Non-pigmented ciliary epithelial cell (primary cell): ENCODE data around the gene OR4D10.
A peak's percentile ranks its signal among the peaks of the same experiment; 100 is the strongest.
"Not testable (repeated sequence)": the region's sequence is repeated elsewhere in the genome, so short reads cannot be mapped to it uniquely, and the experiment has no call there.

Source experiments
- DNase-seq: peaks from one replicate; pipeline ENCODE4 v3.0.0-alpha.2; 2010; ENCODE audit warnings: low read depth

OR4D10 gene

GRCh38 chr11:59473015-59473414, at the start of gene OR4D10:
OR4D10 (plus strand) TSS chr11:59473315; CDS start chr11:59477430, 4,115 bp downstream.
- no peak for DNase-seq

DNA sequence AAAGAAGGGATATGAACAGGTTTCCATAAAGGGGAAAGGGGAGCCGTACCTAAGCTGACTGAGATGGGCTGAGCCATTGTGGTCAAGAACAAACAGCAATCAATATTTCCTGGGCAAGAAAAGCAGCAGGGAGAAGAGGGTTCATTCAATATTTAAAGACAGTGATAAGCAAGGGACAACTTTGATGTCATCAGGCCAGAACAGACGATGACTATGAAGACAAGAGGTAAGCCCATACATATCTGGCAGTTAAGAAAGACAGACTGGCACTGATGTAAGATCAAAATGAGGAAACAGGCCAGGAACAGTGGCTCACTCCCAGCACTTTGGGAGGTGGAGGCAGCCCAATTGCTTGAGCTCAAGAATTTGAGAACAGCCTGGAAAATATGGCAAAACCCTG, 49.3 kb upstream of the OR4D10 start:
- no peak for DNase-seq

DNA sequence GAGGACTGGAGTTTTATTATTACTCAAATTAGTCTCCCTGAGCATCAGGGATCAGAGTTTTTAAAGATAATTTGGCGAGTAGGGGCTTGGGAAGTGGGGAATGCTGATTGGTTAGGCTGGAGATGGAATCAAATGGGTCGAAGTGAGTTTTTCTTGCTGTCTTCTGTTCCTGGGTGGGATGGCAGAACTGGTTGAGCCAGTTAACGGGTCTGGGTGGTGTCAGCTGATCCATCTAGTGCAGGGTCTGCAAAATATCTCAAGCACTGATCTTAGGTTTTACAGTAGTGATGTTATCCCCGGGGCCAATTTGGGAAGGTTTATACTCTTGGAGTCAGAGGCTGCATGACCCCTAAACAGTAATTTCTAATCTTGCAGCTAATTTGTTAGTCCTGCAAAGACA, 48.0 kb upstream of the OR4D10 start:
- DNase-seq = no peak

GRCh38 chr11:59426361-59427067, 46.6 kb upstream of the OR4D10 start, which contains the start of gene OR5A2:
OR5A2 (minus strand) TSS chr11:59426413; CDS start chr11:59422953, 3,460 bp downstream.
- no peak for DNase-seq

- DNase-seq = no peak
These were observed 46.1 kb upstream of the OR4D10 start for GRCh38 chr11:59427068-59427382.

DNA sequence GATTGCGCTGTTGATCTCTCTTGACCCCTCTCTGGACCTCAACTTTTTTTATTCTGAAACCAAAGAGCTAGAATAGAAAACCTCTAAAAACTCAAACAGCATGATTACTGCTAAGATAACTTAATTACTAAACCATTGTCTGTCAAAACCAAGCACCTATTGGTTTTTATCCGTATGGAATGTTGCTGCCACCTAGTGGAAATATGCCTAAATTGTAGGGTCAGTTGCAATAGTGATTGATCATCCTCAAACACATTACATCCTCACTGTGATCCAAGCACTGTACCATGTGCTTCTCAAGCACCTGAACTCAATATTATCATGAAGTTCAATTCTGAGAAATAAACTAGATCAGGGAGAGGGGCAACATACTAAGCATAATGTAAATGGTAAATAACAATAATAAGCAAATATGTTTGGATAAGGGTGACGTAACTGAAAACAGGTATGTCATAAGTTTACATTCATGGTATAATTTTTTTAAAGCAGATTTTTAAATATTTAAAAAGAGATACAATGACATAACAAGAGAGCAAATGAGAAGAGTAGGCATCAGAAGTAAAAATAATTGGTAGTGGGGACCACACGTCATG, 43.1 kb upstream of the OR4D10 start:
- DNase-seq = peak; percentile 14

DNA sequence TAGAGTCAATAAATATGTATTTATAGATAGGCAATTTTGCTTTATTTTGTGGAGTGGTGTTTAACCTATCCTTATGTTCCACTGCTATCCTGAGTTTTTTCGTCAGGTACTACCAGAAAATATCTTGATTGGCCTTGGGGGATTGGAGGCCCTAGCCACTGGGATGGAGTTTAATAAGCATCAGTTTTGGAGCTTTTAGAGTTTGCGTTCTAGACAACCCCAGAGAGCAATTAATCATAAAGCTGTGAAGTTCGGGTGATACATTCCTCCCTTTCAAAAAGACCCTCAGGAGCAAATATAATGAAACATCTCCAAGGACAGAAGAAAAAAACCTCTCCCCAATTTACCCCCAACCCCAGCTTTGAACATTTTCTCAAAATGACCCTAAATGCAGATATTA, 36.9 kb upstream of the OR4D10 start, which contains the start of gene OR5A1:
OR5A1 (plus strand) TSS at position 301 of the 400 bp plus-strand sequence. CDS start 6,700 bp downstream, outside the sequence.
- DNase-seq = no peak

DNA sequence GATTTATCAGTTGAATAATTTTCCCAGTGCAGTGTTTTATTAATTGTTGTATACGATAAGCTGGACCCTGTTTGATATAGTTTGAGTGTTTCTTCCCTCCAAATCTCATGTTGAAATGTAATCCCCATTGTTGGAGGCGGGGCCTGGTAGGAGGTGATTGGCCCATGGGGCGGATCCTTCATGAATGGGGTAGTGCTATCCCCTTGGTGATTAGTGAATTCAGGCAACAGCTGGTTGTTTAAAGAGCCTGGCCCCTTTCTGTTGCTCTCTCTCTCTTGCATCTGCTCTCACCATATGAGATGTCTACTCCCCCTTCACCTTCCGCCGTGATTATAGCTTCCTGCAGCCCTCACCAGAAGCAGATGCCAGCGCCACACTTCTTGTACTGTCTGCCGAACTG, 35.3 kb upstream of the OR4D10 start:
- no peak for DNase-seq

DNA sequence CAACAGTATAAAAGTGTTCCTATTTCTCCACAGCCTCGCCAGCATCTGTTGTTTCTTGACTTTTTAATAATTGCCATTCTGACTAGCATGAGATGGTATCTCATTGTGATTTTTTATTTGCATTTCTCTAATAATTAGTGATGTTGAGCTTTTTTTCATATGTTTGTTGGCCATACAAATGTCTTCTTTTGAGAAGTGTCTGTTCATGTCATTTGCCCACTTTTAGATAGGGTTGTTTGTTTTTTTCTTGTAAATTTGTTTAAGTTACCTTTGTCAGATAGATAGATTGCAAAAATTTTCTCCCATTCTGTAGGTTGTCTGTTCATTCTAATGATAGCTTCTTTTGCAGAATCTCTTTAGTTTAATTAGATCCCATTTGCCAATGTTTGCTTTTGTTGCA, 27.5 kb upstream of the OR4D10 start:
- DNase-seq = not testable (repeated sequence)

- DNase-seq = no peak
These were observed 24.6 kb upstream of the OR4D10 start for GRCh38 chr11:59448484-59448883.

- DNase-seq = no peak
These were observed 16.5 kb upstream of the OR4D10 start, which contains the start of gene OR4D6 for GRCh38 chr11:59456661-59457060. OR4D6 (plus strand) TSS chr11:59456961; CDS start chr11:59456961, 0 bp downstream.

DNA sequence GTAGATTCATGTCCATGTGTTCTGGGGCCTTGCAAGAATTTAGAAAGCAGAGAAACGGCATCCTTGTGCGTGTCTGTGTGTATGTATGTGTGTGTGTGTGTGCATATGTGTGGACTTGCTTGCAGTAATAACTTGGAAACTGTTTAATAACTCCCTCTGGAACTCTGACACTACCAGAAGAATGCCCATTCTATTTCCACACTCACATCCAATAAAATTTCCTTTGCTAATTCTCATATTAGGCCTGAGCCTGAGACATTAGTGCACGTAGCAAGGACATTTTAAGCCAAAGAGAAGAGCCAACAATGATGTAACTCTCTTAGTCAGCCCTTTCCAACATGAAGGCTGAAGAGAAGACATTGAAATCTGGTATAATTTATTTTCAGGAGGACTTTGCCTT, 13.2 kb upstream of the OR4D10 start:
- DNase-seq = no peak

- DNase-seq = no peak
These were observed 9.9 kb upstream of the OR4D10 start for GRCh38 chr11:59463190-59463641.

DNA sequence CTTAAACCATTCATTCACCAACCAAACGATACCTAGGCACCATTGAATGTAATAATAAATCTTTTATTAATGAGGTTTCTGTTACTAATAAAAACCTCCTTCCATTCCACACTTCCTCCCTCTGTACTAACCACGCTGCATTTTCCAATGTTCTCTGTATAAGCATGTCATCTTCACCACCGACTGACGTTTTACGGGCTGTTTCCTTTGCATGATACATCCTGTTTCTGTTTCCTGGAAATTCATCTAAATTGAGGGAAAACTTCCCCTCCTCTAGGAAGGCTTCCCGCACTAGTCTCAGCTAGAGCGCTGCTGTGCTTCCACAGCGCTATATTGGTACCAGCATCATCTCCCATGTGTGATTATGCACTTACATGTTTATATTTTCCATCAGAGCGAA, 2.1 kb downstream of the OR4D10 start:
- no peak for DNase-seq

GRCh38 chr11:59479906-59480305, 6.8 kb downstream of the OR4D10 start:
- DNase-seq = no peak

DNA sequence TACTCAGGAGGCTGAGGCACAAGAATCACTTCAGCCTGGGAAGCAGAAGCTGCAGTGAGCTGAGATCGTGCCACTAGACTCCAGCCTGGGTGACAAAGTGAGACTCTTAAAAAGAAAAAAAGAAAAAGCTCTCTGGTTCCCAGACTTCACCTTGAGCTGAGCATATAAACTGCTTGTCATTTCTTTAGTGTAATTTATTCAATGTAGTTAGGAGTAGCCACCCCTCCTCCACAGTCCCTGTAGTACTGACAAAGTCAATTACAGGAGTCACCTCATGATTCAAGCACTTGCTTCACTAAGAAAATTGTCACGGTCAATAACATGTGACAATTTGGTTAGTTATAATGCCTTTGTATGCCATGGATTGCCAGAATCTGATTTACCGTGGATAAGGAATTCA, 7.2 kb downstream of the OR4D10 start:
- DNase-seq = no peak

- no peak for DNase-seq
These were observed 28.8 kb downstream of the OR4D10 start for GRCh38 chr11:59501931-59502330.

GRCh38 chr11:59503276-59503675, 30.2 kb downstream of the OR4D10 start, which contains the start of gene OR4D11:
OR4D11 (plus strand) TSS chr11:59503576; CDS start chr11:59503576, 0 bp downstream.
- DNase-seq = no peak

- no peak for DNase-seq
These were observed 38.0 kb downstream of the OR4D10 start, which contains the start of gene OR4D9 for GRCh38 chr11:59510941-59511589. OR4D9 (plus strand) TSS chr11:59511539; CDS start chr11:59514913, 3,374 bp downstream.

GRCh38 chr11:59511675-59512074, 38.6 kb downstream of the OR4D10 start:
- DNase-seq = no peak

GRCh38 chr11:59520139-59520538, 47.0 kb downstream of the OR4D10 start:
- DNase-seq = not testable (repeated sequence)

- DNase-seq = no peak
These were observed 47.6 kb downstream of the OR4D10 start for GRCh38 chr11:59520741-59521140.

GRCh38 chr11:59523541-59523940, 50.4 kb downstream of the OR4D10 start:
- no peak for DNase-seq
